ENCODE data around the gene MBTPS1.

The MBTPS1 gene

DNA sequence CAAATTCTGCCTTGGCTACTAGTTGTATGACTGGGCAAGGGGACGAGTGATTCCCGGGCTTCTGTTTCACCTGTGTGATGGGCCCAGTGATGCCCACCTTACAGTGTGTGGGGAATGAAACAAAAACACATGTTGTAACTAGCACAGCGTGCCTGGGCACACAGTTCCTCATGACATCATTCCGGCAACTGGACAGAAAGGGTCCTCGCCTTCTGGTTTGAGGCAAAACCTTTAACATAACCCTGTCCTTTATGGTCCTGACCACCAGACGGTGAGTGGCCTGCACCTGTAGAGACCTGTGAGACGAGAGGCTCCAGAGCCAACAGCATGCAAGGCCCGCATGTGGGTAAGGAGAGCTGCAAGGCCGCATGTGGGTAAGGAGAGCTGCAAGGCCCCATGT lies 66.4 kb downstream of the MBTPS1 start:
- no peak for ATAC-seq
- TF ChIP-seq TOX (CRISPR knock-in tag; IDR thresholded peaks at IDR 0.05; ENCODE audit: borderline replicate concordance) (no peak), ZNF70 (CRISPR knock-in tag; IDR thresholded peaks at IDR 0.05) (no peak), CREB5 (CRISPR knock-in tag; IDR thresholded peaks at IDR 0.05; ENCODE audit: low read depth) (no peak), ESRRG (CRISPR knock-in tag; IDR thresholded peaks at IDR 0.05) (no peak), BACH2 (CRISPR knock-in tag; IDR thresholded peaks at IDR 0.05; ENCODE audit: borderline replicate concordance) (no peak), PATZ1 (CRISPR knock-in tag; IDR thresholded peaks at IDR 0.05; ENCODE audit: borderline replicate concordance) (no peak), ZFP30 (CRISPR knock-in tag; IDR thresholded peaks at IDR 0.05) (no peak)
- TF ChIP-seq, protein P1, sequence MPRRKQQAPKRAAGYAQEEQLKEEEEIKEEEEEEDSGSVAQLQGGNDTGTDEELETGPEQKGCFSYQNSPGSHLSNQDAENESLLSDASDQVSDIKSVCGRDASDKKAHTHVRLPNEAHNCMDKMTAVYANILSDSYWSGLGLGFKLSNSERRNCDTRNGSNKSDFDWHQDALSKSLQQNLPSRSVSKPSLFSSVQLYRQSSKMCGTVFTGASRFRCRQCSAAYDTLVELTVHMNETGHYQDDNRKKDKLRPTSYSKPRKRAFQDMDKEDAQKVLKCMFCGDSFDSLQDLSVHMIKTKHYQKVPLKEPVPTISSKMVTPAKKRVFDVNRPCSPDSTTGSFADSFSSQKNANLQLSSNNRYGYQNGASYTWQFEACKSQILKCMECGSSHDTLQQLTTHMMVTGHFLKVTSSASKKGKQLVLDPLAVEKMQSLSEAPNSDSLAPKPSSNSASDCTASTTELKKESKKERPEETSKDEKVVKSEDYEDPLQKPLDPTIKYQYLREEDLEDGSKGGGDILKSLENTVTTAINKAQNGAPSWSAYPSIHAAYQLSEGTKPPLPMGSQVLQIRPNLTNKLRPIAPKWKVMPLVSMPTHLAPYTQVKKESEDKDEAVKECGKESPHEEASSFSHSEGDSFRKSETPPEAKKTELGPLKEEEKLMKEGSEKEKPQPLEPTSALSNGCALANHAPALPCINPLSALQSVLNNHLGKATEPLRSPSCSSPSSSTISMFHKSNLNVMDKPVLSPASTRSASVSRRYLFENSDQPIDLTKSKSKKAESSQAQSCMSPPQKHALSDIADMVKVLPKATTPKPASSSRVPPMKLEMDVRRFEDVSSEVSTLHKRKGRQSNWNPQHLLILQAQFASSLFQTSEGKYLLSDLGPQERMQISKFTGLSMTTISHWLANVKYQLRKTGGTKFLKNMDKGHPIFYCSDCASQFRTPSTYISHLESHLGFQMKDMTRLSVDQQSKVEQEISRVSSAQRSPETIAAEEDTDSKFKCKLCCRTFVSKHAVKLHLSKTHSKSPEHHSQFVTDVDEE (CRISPR knock-in tag; IDR thresholded peaks at IDR 0.05): no peak

GRCh38 chr16:84049403-84050060 lies 67.2 kb downstream of the MBTPS1 start:
- TF ChIP-seq TOX (CRISPR knock-in tag; IDR thresholded peaks at IDR 0.05; ENCODE audit: borderline replicate concordance): no peak
- no peak for TF ChIP-seq ZC3H10 (CRISPR knock-in tag; IDR thresholded peaks at IDR 0.05)
- no peak for TF ChIP-seq CSDC2 (CRISPR knock-in tag; IDR thresholded peaks at IDR 0.05)
- no peak for TF ChIP-seq CREB5 (CRISPR knock-in tag; IDR thresholded peaks at IDR 0.05; ENCODE audit: low read depth)
- no peak for TF ChIP-seq PATZ1 (CRISPR knock-in tag; IDR thresholded peaks at IDR 0.05; ENCODE audit: borderline replicate concordance)
- TF ChIP-seq BACH2 (CRISPR knock-in tag; IDR thresholded peaks at IDR 0.05; ENCODE audit: borderline replicate concordance): no peak
- no peak for TF ChIP-seq ISL1 (CRISPR knock-in tag; IDR thresholded peaks at IDR 0.05)
- no peak for TF ChIP-seq ARNTL (CRISPR knock-in tag; IDR thresholded peaks at IDR 0.05; ENCODE audit: borderline replicate concordance, low read depth)
- TF ChIP-seq RARB (CRISPR knock-in tag; IDR thresholded peaks at IDR 0.05): no peak
- no peak for TF ChIP-seq PPARA (CRISPR knock-in tag; IDR thresholded peaks at IDR 0.05; ENCODE audit: borderline replicate concordance)
- no peak for TF ChIP-seq GLIS3 (CRISPR knock-in tag; IDR thresholded peaks at IDR 0.05)
- no peak for ATAC-seq

DNA sequence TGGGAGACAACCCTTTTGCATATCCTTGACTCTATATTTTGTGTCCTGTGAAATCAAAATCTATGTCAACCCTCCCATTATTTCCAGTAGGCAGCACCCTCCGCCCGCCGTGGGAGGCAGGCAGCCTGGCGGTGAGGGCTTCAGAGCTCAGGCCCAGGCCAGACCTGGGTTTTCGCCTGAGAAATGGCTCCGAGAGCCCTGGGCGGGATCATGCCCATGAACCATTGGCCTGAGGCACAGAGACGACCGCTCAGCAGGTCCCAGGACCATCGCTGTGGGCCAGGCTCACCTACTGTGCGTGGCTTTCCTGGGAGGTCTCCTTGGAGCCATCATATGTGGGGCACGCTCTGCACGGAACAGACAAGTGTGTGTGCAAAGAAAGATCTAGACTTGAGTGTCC lies 67.9 kb downstream of the MBTPS1 start:
- ATAC-seq: no peak
- TF ChIP-seq ISL1 (CRISPR knock-in tag; IDR thresholded peaks at IDR 0.05) (no peak), PPARA (CRISPR knock-in tag; IDR thresholded peaks at IDR 0.05; ENCODE audit: borderline replicate concordance) (no peak), RARB (CRISPR knock-in tag; IDR thresholded peaks at IDR 0.05) (no peak), CREB5 (CRISPR knock-in tag; IDR thresholded peaks at IDR 0.05; ENCODE audit: low read depth) (no peak), BACH2 (CRISPR knock-in tag; IDR thresholded peaks at IDR 0.05; ENCODE audit: borderline replicate concordance) (no peak), ZNF565 (CRISPR knock-in tag; conservative IDR thresholded peaks at IDR 0.05; ENCODE audit: low read depth) (no peak), ZNF8 (CRISPR knock-in tag; IDR thresholded peaks at IDR 0.05) (no peak)
- TF ChIP-seq, protein P1 (CRISPR knock-in tag; IDR thresholded peaks at IDR 0.05): no peak
